Non-pigmented ciliary epithelial cell (primary cell): ENCODE data around the gene COL11A1.
"Not testable (repeated sequence)": the region's sequence is repeated elsewhere in the genome, so short reads cannot be mapped to it uniquely, and the experiment has no call there.

Experiments
- DNase-seq: peaks from one replicate; pipeline ENCODE4 v3.0.0-alpha.2; 2010; ENCODE audit warnings: low read depth

Gene COL11A1

GRCh38 chr1:103108376-103109150, at the start of gene COL11A1:
TSS of gene COL11A1 (minus strand) at chr1:103108522. CDS start at chr1:103108178, 344 bp downstream.
- DNase-seq = peak; percentile 38

GRCh38 chr1:103156966-103157365, 48.6 kb upstream of the COL11A1 start:
- DNase-seq = no peak

DNA sequence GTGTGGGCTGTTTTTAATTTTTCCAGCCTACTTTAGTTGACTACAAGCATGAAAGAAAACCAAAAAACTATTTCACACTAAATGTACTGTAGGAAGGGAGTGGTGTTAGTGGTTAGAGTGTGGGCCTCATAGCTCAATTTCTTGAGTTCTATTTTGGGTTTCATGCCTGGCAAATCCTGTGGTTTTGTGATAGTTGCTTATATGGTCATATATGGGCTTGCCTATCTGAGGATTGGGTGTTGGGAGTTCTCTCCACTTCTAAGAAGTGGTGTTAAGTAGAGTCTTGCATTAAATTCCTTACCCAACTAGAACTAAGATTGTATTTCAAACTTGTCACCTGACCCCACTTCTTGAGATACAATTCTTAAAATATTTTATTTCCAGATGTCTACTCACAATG, 37.8 kb upstream of the COL11A1 start:
- no peak for DNase-seq

DNA sequence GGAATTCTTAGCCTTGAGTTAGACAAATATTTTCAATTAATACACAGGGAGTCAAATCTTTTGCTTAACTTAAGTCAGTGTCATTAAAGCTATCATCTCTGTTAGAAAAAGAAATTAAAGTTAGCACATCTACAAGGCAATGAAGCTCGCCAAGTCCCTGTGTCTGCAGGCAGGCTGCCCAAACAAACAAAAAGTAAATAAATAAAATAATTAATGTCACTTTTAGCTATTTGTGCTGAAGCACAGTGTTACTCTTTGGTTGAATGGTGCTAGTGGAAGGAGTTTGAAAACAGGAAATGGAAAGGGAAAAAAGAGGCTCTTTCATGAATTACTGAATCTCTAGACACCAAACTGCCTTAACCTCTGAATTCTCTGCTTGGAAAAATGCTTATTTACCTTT, 37.1 kb upstream of the COL11A1 start:
- no peak for DNase-seq

DNA sequence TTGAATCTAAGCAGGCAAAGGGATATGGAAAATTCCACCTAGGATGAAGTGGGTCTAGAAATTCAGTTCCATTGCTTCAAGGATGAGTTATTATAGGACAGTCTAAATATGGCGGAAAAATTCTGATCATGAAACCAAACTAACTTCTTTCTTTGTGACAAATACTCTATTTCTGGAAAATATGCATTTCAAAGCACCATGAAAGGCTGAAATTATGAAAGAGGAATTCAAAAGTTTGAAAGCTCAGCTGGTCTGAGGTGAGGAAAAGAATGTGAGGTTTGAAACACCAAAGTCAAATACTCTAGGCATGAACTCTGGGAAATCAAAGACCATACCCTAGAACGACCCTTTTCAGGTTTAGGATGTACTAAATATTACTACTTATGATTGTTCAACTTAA, 36.4 kb upstream of the COL11A1 start:
- DNase-seq = no peak

DNA sequence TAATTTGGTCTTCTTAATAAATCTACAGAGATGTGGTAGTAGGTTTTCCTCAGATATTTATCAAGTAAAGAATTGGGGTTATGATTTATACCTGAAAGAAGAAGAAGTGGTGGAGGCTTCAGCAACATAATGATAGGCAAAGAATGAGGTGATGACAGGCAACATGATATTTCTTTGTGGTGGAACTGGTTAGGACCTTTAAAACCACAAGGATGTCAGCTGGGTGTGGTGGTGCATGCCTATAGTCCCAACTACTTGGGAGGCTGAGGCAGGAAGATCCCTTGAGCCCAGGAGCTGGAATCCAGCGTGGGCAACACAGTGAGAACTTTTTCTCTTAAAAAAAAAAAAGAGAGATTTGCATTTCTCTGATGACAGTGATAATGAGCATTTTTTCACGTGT, 34.1 kb upstream of the COL11A1 start:
- no peak for DNase-seq

DNA sequence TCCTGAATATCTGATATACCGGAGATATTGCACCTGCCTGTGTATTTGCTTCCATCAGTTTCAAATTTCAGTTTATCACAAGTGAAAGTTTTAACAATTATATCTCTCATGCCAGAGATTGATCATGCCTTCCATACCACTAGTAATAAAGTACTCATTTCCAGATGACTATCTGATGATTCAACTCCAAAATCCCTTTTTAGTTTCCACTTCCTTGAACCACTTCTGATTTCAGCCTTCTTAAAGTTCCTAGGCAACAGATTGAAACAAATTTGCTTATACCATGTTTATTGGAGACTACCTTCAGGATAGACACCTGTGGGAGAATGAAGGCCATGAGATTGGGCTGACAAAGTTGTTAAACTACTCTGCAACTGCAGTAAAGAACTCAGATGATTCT, 21.5 kb upstream of the COL11A1 start:
- no peak for DNase-seq

GRCh38 chr1:103129255-103129654, 20.9 kb upstream of the COL11A1 start:
- DNase-seq = no peak

DNA sequence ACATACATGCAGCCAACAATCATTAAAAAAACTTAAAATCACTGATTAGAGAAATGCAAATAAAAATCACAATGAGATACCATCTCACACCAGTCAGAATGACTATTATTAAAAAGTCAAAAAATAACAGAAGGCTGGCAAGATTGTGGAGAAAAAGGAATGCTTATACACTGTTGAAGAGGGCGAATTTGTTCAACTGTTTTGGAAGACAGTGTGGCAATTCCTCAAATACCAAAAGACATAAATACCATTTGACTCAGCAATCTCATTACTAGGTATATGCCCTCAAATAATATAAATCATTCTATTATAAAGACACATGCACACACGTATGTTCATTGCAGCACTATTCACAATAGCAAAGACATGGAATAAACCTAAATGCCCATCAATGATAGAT, 19.9 kb upstream of the COL11A1 start:
- not testable (repeated sequence) for DNase-seq

DNA sequence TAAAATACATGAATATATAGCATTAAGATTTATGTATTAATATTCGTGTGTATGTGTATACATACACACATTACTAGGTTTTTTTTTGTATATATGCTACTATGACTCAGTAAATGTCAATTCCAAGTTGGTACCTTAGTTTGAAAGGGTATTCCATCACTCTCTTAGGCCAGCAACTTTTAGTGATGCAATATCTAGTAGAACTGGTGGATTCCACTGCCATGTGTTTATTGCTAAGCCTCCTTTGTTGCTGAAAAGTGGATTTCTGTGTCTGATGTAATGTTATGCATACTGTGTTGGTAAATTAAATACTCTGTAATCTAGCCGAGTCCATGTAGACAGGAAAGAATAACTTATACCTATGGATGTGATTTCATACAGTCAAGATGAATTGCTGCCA, 16.9 kb upstream of the COL11A1 start:
- no peak for DNase-seq

DNA sequence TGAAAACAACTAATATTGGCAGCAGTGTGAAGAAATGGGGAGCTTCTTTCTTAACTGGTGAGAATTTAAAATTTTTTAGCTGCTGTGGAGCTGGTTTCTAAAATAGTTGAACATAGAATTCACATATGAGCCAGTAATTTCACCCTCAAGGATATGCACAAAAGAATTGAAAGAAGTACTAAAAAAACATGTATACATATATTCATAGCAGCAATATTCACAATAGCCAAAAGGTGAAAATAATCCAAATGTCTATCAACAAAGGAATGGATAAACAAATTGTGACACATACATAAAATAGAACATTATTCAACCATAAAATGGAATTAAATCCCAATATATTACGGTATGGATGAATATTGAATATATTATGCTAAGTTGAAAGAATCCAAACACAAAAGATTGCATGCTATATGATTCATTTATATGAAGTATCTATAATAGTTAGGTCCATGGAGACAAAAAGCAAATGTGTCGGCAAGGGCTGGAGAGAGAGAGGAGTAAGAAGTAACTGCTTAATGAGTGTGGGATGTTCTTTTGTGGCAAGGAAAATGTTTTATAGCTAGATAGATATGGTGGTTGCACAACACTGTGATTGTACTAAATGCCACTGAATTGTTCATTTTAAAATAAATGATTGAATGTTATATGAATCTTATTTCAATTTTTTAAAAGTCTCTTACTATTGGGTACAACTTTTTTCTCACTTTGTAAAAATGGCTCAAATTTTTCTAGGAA, 14.8 kb upstream of the COL11A1 start:
- DNase-seq = no peak

DNA sequence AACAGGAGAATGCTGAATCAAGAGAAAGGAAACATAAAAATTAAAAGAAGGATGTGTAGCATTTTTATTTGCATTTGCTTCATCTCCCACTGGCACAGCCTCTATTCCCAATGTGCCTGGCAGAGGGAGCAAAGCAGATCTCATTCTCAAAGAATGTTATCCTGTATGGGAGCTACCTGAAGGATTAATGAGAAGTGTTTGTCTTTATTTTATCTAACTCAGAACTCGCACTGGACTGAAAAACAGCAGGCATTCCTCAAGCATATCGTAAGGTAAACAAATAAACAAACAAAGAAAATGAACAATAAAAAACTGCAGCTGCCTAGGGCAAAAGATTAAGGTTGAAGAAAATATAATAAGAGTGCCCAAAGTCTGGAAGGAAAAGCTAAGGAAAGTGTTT, 12.7 kb upstream of the COL11A1 start:
- no peak for DNase-seq

DNA sequence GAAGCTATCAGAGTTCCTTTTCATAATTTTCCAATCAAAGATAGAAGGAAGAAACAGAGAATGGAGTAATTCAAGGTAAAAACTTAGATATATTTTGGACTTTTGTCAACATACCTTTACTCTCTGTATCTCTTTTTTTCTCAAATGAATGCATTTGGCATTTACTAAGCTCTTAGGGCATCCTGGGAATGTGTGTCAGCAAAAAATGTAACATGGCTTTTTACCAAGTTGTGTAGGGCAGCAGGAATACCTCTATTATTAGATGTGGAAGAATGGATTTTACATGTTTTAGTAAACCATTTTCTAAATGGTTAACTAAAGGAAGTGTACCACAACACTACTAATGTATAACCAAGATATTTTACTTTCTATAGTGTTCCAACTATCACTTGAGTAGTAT, 4.2 kb upstream of the COL11A1 start:
- DNase-seq = no peak

- DNase-seq = no peak
These were observed 3.6 kb upstream of the COL11A1 start for GRCh38 chr1:103111926-103112325.

GRCh38 chr1:103110701-103111100, 2.4 kb upstream of the COL11A1 start:
- no peak for DNase-seq

- no peak for DNase-seq
These were observed 1.1 kb upstream of the COL11A1 start for GRCh38 chr1:103109311-103109920.

- no peak for DNase-seq
These were observed 464 bp downstream of the COL11A1 start for GRCh38 chr1:103107741-103108375.

GRCh38 chr1:103106426-103107341, 1.6 kb downstream of the COL11A1 start:
- no peak for DNase-seq

GRCh38 chr1:103101399-103101798, 6.9 kb downstream of the COL11A1 start:
- no peak for DNase-seq

DNA sequence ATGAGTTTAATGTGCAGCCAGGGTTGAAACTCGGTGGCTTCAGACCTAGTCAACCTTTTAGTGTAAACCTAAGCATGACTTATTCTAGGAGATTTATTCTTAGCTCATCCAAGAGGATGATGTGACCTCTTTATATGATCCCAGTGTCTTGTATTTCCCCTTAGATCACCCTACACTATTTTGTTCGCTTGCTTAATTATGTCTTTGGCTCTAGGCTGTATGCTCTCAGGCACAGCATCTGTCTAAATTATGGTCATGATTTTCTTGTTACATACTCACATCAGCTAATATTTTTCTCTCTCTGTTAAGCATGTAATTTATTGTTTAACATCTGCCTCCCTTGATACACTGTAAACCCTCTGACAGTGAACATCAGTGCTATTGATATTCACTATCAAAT, 19.1 kb downstream of the COL11A1 start:
- no peak for DNase-seq

- no peak for DNase-seq
These were observed 21.1 kb downstream of the COL11A1 start for GRCh38 chr1:103087256-103087655.

GRCh38 chr1:103084181-103084580, 24.1 kb downstream of the COL11A1 start:
- no peak for DNase-seq
